ENCODE results near the gene METTL13.

Gene METTL13

DNA sequence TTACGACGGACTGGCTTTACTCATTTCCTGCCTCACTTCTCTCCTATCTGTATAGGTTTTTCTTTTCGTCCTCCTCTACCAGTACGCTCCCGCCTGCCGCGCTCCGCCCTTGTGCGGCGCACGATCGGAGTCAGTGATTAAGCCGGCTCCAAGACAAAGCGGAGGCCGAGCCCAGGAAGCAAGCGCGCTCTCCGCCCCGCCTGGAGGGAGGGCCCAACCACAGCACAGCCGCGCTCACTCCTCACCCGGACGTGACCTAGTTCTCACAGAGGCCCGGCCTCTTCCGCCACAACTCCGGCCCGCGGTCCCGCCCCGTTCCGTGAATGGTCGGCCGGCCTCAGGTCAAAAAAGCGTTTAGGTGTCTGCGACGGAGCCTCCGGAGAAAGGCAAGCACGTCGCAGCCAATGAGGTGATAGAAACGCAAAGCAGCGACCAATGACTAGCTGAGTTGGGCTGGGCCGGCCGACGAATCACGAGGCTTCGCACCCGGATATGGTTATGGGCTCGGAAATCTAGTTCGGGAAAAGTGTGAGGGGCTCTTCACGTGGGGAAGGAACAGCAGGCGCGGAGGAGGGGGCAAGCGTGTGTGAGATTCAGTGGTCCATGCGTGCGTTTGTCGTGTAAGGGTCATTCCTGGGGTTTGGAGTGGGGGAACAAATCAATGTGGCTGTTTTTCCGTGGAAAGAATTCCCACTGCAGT lies at the start of gene METTL13:
Gene METTL13 (plus strand): TSS at position 485 of the 700 bp plus-strand sequence. CDS start 308 bp downstream, outside the sequence.
- DNase-seq (ENCODE audit: low read depth) = peak; percentile 99

DNA sequence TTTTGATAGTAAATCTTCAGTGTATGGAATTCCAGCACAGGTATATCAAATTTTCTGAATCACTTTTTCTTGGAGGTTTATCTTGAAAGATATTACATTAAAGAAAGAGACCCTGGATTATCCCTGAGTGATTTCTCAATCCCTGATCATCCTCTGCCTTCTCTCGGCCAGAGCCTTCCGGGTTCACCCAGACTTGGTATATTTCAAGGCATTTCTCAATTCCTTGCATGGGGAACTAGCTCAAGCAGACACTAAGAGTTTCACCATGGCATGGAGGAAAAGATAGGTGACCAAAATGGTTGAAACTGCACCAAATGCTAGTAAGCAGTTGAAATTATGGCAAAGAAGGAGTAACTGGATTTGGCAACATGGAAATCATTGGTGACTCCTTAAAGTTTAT lies 45.3 kb upstream of the METTL13 start:
- no peak for DNase-seq (ENCODE audit: low read depth)

DNA sequence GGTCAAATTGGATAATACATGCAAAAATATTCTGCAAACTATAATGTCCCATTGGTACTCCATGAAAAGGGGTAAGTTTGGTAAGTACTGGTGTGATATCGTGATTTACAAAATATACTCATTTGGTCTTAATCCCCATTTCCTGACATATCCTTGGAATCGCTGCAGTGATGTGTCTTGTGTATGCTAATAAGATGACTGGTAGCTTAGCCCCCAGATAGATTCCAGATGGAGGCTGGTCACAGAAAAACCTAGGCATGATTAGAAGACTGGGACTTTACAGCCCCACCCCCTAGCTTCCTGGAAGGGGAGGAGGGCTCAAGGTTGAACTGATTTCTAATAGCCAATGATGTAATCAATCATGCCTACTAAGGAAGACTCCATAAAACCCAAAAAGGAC lies 42.5 kb upstream of the METTL13 start:
- peak; percentile 26 for DNase-seq (ENCODE audit: low read depth)

DNA sequence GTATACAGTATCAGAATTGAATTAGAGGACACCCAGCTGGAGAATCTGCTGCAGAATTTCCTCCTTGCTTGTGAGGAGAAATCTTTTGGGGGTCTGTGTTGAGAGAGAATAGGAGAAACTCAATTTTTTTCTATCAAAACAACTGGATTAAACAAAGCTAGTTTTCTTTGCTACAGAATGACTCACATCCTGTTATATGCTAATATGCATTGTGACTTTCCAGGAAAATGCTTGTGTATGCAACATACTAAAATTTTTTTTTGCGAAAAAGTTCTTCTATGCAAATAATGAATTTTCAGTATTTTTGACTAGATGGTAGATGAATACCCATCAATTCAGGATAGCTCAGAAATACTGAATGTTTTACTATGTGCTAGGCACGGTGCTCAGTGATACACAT lies 41.8 kb upstream of the METTL13 start:
- peak; percentile 35 for DNase-seq (ENCODE audit: low read depth)

- DNase-seq (ENCODE audit: low read depth) = peak; percentile 23
Measured at GRCh38 chr1:171740356-171740863, 41.0 kb upstream of the METTL13 start.

- DNase-seq (ENCODE audit: low read depth) = peak; percentile 45
Measured at GRCh38 chr1:171740987-171741871, 40.2 kb upstream of the METTL13 start.

DNA sequence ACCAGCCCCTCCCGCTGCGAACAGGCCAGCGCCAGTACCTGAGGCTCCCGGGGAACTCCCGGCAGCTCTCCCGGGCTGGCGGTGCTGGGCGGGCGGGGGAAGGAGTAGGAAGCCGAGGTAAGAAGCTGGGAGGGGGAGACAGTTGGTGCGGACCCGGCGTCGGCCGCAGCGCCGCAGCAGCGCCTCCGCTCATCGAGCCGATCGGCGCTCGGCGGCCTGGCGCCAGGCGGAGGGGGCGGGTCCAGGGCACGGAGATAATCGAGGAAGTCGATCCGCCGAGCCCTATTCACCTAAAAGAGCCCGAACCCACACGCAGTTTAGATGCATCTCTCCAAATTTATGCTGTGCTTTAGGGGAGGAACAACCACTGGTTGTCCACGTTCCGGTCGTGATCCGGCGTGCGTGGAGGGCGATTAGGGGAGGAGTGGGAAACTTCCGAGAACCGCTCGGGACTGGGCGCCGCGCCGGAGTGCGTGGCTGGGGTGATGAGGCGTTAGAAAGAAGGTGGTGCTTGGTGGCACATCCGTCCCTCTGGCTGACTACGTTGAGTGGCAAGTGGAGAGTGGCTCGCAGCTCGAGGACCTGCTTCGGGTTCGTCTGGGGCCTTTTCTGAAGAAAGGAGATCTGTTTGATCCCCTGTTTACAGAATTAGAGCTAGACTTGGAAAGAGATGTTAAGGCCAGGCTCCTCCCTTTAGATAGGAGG lies 39.4 kb upstream of the METTL13 start, which contains the start of gene VAMP4:
Gene VAMP4 (minus strand): TSS at position 194 of the 705 bp plus-strand sequence. CDS start 3,651 bp downstream, outside the sequence.
- peak; percentile 81 for DNase-seq (ENCODE audit: low read depth)

GRCh38 chr1:171742577-171742922 lies 38.9 kb upstream of the METTL13 start:
- peak; percentile 62 for DNase-seq (ENCODE audit: low read depth)

DNA sequence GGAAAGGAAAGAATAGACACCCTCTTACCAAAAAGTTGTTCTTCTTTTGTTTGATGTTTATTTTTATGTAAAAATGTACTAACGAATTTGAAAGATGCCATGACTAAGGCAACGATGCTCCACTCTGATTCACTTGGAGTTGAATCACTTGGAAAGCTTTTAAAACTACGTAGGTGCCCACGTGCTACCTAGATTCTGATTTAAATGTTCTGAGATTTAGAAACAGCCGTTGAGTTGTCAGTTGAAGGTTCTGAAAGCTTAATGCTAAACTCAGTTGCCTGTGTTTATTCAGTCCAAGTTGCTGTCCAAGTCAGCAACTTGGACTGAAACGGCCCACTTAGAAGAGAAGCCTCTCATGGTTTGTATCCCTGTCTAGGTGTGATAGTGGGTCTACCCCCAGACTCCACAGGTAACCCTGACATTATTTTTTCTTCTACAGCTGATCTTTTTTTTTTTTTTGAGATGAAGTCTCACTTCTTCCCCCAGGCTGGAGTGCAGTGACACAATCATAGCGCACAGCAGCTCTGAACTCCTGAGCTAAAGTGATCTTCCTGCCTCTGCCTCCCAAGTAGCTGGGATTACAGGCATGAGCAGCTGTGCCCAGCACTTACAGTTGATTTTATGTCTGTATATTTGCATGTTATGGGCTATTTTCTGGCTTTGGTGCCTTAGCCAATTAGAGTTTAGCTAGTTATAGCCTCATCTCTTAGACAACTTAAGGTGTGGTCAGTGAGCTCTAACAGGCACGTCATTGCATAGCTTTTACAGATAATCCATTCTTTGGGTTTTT lies 38.2 kb upstream of the METTL13 start:
- DNase-seq (ENCODE audit: low read depth) = peak; percentile 75

GRCh38 chr1:171744986-171745385 lies 36.5 kb upstream of the METTL13 start:
- no peak for DNase-seq (ENCODE audit: low read depth)

- DNase-seq (ENCODE audit: low read depth) = no peak
Measured at GRCh38 chr1:171748651-171749050, 32.8 kb upstream of the METTL13 start.

DNA sequence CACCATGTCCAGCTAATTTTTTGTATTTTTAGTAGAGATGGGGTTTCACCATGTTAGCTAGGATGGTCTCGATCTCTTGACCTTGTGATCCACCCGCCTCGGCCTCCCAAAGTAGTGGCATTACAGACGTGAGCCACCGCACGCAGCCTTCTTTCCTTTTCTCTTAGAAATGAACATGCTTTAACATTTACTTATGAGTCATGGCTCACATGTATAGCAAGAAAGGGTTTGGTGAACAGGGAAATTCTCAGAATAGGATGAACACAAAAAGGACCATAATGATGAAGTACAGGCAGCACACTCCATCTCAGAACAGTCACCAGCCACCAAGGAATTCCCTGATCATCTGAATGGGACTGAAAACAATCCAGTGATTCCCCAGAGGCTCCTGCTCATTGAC lies 30.2 kb upstream of the METTL13 start:
- DNase-seq (ENCODE audit: low read depth) = no peak

- DNase-seq (ENCODE audit: low read depth) = no peak
Measured at GRCh38 chr1:171753182-171753581, 28.3 kb upstream of the METTL13 start.

GRCh38 chr1:171753685-171754352 lies 27.6 kb upstream of the METTL13 start:
- DNase-seq (ENCODE audit: low read depth) = no peak

DNA sequence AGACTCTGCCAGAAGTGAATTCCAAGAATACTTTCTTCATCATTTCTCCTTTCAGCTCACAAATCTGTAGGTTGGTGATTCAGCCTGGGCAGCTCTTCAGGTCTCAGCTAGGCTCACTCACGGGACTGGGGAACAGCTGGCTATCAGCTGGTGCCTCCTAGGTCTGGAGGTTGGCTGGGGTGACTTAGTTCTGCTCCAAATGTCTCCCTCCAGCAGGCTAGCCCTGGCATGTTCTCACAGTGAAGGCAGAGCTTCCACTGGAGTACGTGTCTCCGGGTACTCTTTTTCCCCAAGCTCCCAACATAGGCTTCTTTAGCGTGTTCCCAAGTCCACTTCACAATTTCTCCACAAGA lies 27.1 kb upstream of the METTL13 start:
- peak; percentile 80 for DNase-seq (ENCODE audit: low read depth)

GRCh38 chr1:171754971-171755370 lies 26.5 kb upstream of the METTL13 start:
- peak; percentile 25 for DNase-seq (ENCODE audit: low read depth)

DNA sequence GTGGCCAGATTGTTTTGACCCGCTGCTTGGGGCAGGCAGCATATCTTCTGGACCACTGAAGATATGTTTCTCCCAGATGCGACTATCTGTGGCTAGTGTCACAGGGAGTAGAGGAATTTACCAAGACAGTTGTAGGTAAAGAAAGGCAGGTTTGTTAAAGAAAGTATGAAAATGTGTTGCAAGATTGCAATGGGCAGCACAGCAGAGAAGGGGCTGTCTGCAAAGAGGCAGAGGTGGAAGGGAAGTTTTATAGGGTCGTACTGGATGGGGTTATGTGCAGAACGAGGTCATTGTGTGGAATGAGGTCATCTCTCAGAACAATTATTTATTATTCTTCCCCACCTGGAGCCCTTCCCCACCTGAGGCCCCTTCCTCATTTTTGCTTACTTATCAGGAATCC lies 24.6 kb upstream of the METTL13 start:
- DNase-seq (ENCODE audit: low read depth) = no peak

GRCh38 chr1:171758011-171758410 lies 23.4 kb upstream of the METTL13 start:
- DNase-seq (ENCODE audit: low read depth) = no peak

- no peak for DNase-seq (ENCODE audit: low read depth)
Measured at GRCh38 chr1:171762143-171762563, 19.3 kb upstream of the METTL13 start.

GRCh38 chr1:171763764-171764163 lies 17.7 kb upstream of the METTL13 start:
- no peak for DNase-seq (ENCODE audit: low read depth)

DNA sequence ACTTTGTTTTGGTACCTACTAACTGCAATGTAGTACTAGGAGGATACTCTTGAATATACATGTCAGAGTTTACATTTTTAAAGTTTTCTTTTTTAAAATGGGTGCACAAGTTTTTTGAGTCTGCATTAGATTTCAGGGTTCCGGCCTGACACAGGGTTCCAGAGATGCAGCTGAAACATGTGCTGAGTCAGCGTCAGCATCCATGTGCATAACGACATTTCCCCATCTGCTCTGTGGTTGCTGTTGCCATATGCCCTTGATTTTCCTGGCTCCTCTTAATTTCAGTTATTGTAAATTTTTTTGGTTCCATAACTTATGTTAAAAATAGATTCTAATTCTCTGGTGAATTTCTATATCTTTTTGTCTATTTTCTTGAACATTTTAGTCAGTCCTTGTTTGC lies 12.3 kb upstream of the METTL13 start:
- no peak for DNase-seq (ENCODE audit: low read depth)

All from EH (cell line).